WTC11 (cell line): ENCODE results near the gene SERGEF. TPM values are rescaled to one million over a fixed set of nuclear protein-coding genes. Genes with fewer than 3 reads are reported as not detected.

ENCODE experiments used
- ATAC-seq: fragments of 200-7000 bp; cut with Tn5 transposase; 2 replicates; pipeline ENCODE4 v1.10.0; 2021; ENCODE audit warnings: mild to moderate bottlenecking, moderate library complexity
- CTCF ChIA-PET: fragments of 300-600 bp; sonication (Branson Sonifier 250); formaldehyde crosslinking; loops from one replicate; lab custom pipeline; 2021; ENCODE audit warnings: antibody characterized with exemption; lab: Charles Lee
- POLR2A ChIA-PET: fragments of 350-600 bp; sonication (Branson Sonifier 250); formaldehyde crosslinking; loops from one replicate; lab custom pipeline; 2021; ENCODE audit warnings: antibody characterized with exemption; lab: Charles Lee
- DNase-seq: peaks from one replicate; pipeline ENCODE4 v3.0.0; 2021; ENCODE audit warnings: low spot score
- H3K27ac Mint-ChIP-seq: 2 replicates; pipeline ENCODE4 v1.8.0; 2021; ENCODE audit warnings: mixed read lengths
- H3K27me3 Mint-ChIP-seq: 2 replicates; pipeline ENCODE4 v1.8.0; 2021; ENCODE audit warnings: low read depth, mild to moderate bottlenecking, moderate library complexity, mixed read lengths
- H3K36me3 Mint-ChIP-seq: 2 replicates; pipeline ENCODE4 v1.8.0; 2021; ENCODE audit warnings: mixed read lengths
- H3K4me1 Mint-ChIP-seq: 2 replicates; pipeline ENCODE4 v1.8.0; 2022; ENCODE audit warnings: mixed read lengths
- H3K4me3 Mint-ChIP-seq: 2 replicates; pipeline ENCODE4 v1.8.0; 2021; ENCODE audit warnings: mild to moderate bottlenecking, moderate library complexity, mixed read lengths
- H3K9me3 Mint-ChIP-seq: 2 replicates; pipeline ENCODE4 v1.8.0; 2021; ENCODE audit warnings: mixed read lengths
- ARID4B ChIP-seq: sonication (generic); formaldehyde crosslinking; IDR thresholded peaks from 2 replicates; pipeline ENCODE4 v1.8.0; 2023; ENCODE audit warnings: missing genetic modification reagents, mild to moderate bottlenecking, borderline replicate concordance
- ATF2 ChIP-seq: sonication (generic); formaldehyde crosslinking; IDR thresholded peaks from 2 replicates; pipeline ENCODE4 v1.8.1; 2022; ENCODE audit warnings: low read depth, missing genetic modification reagents, borderline replicate concordance
- CREM ChIP-seq: sonication (generic); formaldehyde crosslinking; IDR thresholded peaks from 2 replicates; pipeline ENCODE4 v1.8.1; 2022; ENCODE audit warnings: mild to moderate bottlenecking, missing genetic modification reagents, moderate library complexity
- E2F5 ChIP-seq: sonication (generic); formaldehyde crosslinking; IDR thresholded peaks from 2 replicates; pipeline ENCODE4 v1.8.1; 2022; ENCODE audit warnings: mild to moderate bottlenecking, moderate library complexity, missing genetic modification reagents
- ELF4 ChIP-seq: sonication (generic); formaldehyde crosslinking; IDR thresholded peaks from 2 replicates; pipeline ENCODE4 v1.8.1; 2022; ENCODE audit warnings: low read depth, mild to moderate bottlenecking, moderate library complexity, missing genetic modification reagents
- NR1H2 ChIP-seq: sonication (generic); formaldehyde crosslinking; IDR thresholded peaks from 2 replicates; pipeline ENCODE4 v1.9.0; 2021; ENCODE audit warnings: mild to moderate bottlenecking, moderate library complexity, missing genetic modification reagents
- PREB ChIP-seq: sonication (generic); formaldehyde crosslinking; IDR thresholded peaks from 2 replicates; pipeline ENCODE4 v1.8.1; 2022; ENCODE audit warnings: mild to moderate bottlenecking, missing genetic modification reagents, moderate library complexity, borderline replicate concordance
- RELA ChIP-seq: sonication (generic); formaldehyde crosslinking; IDR thresholded peaks from 2 replicates; pipeline ENCODE4 v1.8.1; 2022; ENCODE audit warnings: missing genetic modification reagents, mild to moderate bottlenecking, borderline replicate concordance
- SOX15 ChIP-seq: fragments of 250-450 bp; sonication (Bioruptor Pico); IDR thresholded peaks from 2 replicates; pipeline ENCODE4 v1.9.0; 2021; ENCODE audit warnings: mild to moderate bottlenecking
- SP1 ChIP-seq: sonication (generic); formaldehyde crosslinking; conservative IDR thresholded peaks from 2 replicates; pipeline ENCODE4 v1.8.1; 2022; ENCODE audit warnings: missing genetic modification reagents
- ZNF232 ChIP-seq: sonication (generic); formaldehyde crosslinking; IDR thresholded peaks from 2 replicates; pipeline ENCODE4 v1.8.0; 2022; ENCODE audit warnings: mild to moderate bottlenecking, missing genetic modification reagents
- ZNF281 ChIP-seq: sonication (generic); formaldehyde crosslinking; IDR thresholded peaks from 2 replicates; pipeline ENCODE4 v1.8.0; 2023; ENCODE audit warnings: mild to moderate bottlenecking, missing genetic modification reagents
- ZNF416 ChIP-seq: fragments of 250-450 bp; sonication (Bioruptor Pico); IDR thresholded peaks from 2 replicates; pipeline ENCODE4 v1.9.0; 2021; ENCODE audit warnings: mild to moderate bottlenecking, inconsistent platforms
- total RNA-seq: library from RNA; stranded (reverse); gene quantifications from 3 replicates; pipeline ENCODE4 v1.2.3, GENCODE V29; 2021

Gene SERGEF
- total RNA-seq, 1 experiment from 2014 or later: 35.5 TPM

GRCh38 chr11:17776212-17776875, 236.5 kb downstream of the SERGEF start (continued):
- TF ChIP-seq ARID4B (CRISPR knock-in tag) (no peak), CREM (CRISPR knock-in tag) (no peak), ZNF281 (CRISPR knock-in tag) (no peak), ELF4 (CRISPR knock-in tag) (no peak), PREB (CRISPR knock-in tag) (no peak), ZNF416 (CRISPR knock-in tag) (no peak), NR1H2 (CRISPR knock-in tag) (no peak), RELA (CRISPR knock-in tag) (no peak), E2F5 (CRISPR knock-in tag) (no peak)

GRCh38 chr11:17775507-17776211, 237.2 kb downstream of the SERGEF start:
- no peak for TF ChIP-seq ATF2 (CRISPR knock-in tag)
- no peak for TF ChIP-seq SP1 (CRISPR knock-in tag)
- no peak for TF ChIP-seq ZNF232 (CRISPR knock-in tag)
- no peak for TF ChIP-seq SOX15 (CRISPR knock-in tag)
- no peak overlapping the region for H3K4me3 Mint-ChIP-seq
- H3K27ac Mint-ChIP-seq: no peak overlapping the region
- DNase-seq (no peak), ATAC-seq (no peak)
- no peaks in the 10 kb centered on the region for H3K27me3 Mint-ChIP-seq
- ChIA-PET POLR2A (no interaction called here), CTCF (interaction anchor here (0.9 to 2.5 kb wide), 6 partner anchors 9 to 131 kb away, joined by 3 to 16 read pairs (median 3); no protein-coding TSS in a partner anchor)
- H3K36me3 Mint-ChIP-seq: no peaks in the 10 kb centered on the region
- no peaks in the 10 kb centered on the region for H3K4me1 Mint-ChIP-seq
- H3K9me3 Mint-ChIP-seq: no peaks in the 10 kb centered on the region
